C4-2B (cell line): ENCODE data around the gene KCTD5.
"Not testable (repeated sequence)": the region's sequence is repeated elsewhere in the genome, so short reads cannot be mapped to it uniquely, and the experiment has no call there.

ENCODE experiments used
- H3K27ac ChIP-seq: fragments of 450-650 bp; 2 replicates; pipeline ENCODE4 v1.5.1; 2017
- ZFX ChIP-seq: fragments of 450-650 bp; IDR thresholded peaks from 2 replicates; pipeline ENCODE4 v1.6.1; 2017
- TF ChIP-seq, protein P1 (sequence below): fragments of 450-650 bp; conservative IDR thresholded peaks from 2 replicates; pipeline ENCODE4 v1.5.1; 2017; ENCODE audit warnings: mild to moderate bottlenecking

Gene KCTD5, protein sequence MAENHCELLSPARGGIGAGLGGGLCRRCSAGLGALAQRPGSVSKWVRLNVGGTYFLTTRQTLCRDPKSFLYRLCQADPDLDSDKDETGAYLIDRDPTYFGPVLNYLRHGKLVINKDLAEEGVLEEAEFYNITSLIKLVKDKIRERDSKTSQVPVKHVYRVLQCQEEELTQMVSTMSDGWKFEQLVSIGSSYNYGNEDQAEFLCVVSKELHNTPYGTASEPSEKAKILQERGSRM

DNA sequence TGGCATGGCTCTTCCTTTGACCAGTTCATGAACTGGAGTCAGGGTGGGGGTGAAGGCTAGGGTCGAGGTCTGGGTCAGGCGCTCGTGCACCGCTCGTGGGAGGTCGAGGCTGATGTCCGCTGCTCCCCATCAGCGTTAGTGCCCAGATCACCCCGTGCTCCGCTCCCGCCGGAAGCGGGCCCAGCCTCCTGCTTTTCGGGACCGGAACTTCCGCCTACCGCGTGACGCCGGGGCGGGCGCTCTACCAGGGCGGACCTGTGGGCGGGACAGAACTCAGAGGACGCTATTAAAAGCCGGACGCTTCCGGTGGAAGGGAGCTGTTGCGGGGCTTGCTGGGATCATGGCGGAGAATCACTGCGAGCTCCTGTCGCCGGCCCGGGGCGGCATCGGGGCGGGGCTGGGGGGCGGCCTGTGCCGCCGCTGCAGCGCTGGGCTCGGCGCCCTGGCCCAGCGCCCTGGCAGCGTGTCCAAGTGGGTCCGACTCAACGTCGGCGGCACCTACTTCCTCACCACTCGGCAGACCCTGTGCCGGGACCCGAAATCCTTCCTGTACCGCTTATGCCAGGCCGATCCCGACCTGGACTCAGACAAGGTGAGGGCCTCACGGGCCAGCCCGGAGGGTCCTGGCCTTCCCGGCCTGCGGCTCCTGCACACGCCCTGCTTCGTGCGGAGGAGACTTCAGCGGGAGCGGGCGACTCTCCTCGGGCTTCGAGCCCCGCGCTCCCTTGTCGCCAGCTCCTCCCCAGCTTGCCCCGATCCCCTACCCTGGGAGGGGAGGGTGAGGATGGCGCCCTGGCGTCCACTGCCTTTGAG, at the start of gene KCTD5:
Gene KCTD5, plus strand, starts transcription at position 315 of the 813 bp plus-strand sequence. Its CDS starts 26 bp downstream, at position 341.
- H3K27ac ChIP-seq: peak within 1 kb of the TSS; percentile 92
- TF ChIP-seq ZFX: peak; percentile 51; the same call in 1 of the 2 replicates
- TF ChIP-seq, protein P1, sequence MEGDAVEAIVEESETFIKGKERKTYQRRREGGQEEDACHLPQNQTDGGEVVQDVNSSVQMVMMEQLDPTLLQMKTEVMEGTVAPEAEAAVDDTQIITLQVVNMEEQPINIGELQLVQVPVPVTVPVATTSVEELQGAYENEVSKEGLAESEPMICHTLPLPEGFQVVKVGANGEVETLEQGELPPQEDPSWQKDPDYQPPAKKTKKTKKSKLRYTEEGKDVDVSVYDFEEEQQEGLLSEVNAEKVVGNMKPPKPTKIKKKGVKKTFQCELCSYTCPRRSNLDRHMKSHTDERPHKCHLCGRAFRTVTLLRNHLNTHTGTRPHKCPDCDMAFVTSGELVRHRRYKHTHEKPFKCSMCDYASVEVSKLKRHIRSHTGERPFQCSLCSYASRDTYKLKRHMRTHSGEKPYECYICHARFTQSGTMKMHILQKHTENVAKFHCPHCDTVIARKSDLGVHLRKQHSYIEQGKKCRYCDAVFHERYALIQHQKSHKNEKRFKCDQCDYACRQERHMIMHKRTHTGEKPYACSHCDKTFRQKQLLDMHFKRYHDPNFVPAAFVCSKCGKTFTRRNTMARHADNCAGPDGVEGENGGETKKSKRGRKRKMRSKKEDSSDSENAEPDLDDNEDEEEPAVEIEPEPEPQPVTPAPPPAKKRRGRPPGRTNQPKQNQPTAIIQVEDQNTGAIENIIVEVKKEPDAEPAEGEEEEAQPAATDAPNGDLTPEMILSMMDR: no peak

DNA sequence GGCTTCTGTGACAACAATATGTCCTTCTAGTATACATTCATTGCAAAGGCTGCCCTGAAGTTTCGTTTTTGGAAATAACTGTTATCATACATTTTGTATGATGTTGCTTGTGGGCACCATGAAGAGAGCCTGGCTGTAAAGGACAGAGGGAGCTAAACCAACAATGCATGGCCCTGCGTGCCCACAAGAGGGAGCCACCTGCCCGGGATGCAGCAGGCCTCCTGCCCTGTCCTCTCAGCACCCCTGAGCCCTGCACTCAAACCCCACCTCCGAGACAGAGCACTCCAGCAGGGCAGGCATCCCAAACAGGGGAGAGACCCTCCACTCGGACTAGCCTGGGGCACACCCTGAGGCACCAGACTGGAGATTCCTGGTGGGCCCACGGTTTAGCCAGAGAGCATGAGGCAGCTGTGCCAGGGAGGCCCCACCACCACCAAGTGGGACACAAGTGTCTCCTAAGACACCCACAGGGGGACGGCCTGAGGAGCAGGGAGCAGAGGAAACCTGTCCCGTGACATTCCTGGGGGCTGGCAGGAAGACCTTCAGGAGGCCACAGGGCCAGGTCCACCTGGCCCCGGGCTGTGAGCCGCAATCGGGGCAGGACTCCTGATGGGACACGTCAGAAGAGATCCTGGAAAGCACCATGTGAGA, 43.1 kb upstream of the KCTD5 start:
- H3K27ac ChIP-seq: not testable (repeated sequence)

DNA sequence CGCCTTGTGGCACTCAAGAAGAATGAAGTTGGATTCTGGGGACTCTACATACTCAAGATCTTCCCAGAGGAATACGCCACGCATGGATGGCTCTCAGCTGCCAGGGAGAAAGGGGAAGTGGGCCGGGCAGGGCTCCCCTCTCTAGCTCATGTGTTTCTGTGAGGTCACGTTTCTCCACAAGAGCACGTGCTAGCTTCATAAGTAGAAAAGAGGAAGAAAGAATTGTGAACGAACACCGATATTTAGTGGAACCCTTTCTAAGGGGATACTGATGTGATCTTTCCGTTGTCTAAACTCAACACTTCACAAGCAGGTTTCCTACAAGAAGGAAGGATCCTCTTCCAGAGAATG, 42.6 kb upstream of the KCTD5 start:
- H3K27ac ChIP-seq: not testable (repeated sequence)

DNA sequence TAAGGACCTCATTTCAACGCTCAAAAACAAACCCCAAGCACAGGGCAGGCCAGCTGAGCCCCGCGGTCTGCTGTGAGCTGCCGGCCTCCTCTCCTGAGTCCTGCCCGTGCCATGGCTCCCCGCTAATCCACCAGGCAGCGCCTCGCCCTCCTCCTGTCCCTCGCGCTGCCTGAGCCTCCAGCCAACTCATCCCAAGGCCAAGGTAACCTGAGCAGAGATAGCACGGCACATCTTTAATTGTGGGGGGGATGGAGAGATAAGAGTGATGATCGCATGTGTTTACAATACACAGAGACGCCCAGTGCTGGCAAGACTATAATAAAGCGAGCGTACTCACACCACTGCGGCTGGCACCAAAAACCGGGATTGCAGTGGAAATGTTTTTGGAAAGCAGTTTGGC, 39.8 kb upstream of the KCTD5 start:
- not testable (repeated sequence) for H3K27ac ChIP-seq

DNA sequence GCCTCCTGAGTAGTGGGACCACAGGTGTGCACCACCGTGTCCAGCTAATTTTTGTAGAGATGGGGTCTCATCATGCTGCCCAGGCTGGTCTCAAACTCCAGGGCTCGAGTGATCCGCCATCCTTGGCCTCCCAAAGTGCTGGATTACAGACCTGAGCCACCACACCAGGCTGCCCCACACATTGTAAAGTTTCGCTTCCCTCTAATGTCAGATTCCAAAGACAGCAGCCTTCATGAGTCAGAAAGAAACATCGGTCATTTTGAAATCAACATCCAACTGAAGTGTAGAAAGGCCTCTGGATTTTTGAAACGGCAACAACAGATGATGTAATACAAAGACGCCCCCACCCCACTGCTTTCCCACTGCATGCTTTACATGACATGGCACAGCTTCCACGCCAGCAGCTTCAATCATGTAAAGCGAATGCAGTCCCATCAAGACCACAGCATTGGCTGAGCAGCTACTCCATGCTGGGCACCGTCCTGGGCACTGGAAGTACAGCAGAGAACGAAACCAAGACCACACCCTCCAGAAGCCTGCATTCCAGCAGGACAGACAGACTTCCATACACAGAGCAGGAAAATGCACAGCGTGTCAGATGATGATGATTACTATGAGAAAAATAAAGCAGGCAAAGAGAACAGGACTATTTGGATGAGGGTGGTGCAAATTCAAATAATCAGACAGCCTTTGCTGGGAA, 37.4 kb upstream of the KCTD5 start:
- not testable (repeated sequence) for H3K27ac ChIP-seq

DNA sequence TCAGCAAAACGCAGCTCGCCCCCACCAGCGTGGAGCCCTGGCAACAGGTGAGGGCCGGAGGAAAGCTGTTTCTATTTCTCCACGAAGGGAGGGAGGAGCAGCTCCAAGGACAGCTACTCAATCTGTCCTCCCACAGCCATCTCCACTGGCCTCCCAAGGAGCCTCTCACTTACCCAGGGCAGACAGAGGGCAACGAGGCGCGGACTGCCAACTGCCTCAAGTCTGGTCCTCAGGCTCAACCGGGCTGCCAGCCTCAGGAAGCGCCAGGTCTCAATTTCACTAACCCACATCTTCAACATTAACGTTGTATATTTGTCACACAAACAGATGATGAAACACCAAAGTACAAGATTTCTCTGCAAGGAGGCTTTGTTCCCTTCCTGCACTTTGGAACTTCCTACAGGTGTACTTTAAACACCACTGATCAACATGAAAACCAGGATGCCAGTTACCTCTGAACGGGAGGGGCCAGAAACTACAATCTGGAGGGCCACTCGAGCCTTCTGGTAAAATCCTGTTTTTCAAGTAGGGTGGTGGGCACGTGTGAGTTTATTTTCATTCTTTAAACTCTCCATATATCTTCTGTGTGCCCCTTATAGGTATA, 31.0 kb upstream of the KCTD5 start:
- H3K27ac ChIP-seq: not testable (repeated sequence)

DNA sequence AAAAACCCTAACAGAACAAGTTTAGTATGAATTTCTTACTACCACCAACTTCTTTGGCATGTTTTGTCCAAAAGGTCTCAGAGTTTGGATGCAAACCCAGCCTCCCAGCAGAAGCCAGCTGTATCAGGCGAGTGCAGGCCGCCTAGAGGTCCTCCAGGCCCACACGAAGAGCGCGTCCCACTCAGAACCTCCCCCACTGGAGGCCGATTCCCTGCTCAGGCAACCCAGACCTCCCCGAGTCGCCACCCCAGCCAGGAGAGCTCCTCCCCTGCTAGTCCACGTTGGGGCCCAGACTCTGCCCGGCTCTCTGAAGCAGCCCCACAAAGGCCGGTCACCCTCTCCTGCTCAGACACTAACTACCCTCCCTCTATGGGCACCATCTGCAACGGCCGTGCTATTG, 28.4 kb upstream of the KCTD5 start:
- not testable (repeated sequence) for H3K27ac ChIP-seq

DNA sequence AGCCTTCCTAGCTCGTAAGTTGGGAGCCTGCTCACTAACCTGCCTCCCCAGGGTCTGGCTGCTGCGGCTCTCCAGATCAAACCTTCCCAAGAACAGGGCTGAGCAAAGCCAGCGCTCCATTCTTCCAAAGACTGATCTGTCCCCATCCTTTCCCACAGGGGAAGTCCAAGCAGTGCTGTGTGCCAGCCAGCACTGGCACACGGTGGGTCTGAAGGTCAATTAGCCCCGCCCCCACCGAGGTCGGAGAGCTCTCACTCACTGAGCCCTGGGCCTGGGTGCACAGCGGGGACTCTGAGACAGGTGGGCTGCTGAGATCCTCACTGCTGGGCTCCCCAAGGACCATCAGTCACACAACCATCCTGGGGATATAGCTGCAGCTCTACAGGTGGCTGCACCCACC, 27.4 kb upstream of the KCTD5 start:
- H3K27ac ChIP-seq: not testable (repeated sequence)

DNA sequence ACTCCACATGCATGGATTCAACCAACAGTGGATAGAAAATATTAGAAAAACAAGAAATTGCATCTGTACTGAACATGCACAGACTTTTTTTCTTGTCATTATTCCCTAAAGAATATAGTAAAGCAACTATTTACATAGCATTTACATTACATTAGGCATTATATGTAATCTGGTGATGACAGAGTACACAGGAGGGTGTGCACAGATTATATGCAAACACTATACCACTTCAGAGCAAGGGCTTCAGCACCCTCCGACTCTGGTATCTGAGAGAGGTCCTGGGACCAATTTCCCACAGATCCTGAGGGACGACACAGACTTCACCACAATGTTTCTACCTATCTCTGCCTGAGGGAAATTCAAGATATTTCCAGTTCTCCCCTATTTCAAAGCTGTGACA, 25.3 kb upstream of the KCTD5 start:
- TF ChIP-seq ZFX: no peak
- TF ChIP-seq, protein P1: no peak
- no peak overlapping the region for H3K27ac ChIP-seq

DNA sequence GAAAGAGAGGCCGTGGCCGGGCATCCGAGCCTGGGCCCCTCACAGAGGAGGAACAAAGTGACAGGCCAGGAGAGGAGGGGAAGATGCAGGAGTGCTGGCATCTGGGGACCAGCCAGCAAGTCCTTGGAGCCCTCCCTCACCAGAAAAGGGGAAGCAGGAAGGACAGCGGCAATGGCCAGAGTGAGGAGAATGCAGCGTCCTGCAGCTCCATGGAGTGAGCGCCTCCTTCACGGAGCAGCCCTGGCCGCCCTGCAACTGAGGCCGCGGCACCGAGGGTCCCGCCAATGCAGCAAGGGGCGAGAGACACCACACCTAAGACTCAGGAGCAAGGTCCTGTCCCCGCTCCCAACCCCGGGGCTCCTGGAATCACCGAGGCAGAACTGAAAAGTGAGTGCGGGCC, 24.5 kb upstream of the KCTD5 start:
- not testable (repeated sequence) for H3K27ac ChIP-seq

DNA sequence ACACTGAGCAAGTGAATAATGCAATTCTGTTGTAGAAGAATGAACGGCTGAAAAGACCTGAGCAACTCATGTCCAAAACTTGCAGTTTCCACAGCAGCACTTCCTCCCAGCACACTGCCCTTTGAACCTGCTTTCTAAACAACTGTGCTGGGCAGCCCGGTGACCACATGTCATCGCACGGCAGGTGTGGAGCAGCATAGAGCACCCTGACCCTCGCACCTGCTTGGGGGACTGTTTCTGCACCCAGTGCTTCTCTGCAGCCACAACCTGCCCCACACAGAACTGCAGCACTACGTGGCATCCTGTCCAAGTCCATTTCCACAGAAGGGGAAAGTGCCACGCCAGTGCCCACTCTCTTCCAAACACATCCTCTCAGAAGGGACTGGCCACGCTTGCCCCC, 22.8 kb upstream of the KCTD5 start:
- not testable (repeated sequence) for H3K27ac ChIP-seq

DNA sequence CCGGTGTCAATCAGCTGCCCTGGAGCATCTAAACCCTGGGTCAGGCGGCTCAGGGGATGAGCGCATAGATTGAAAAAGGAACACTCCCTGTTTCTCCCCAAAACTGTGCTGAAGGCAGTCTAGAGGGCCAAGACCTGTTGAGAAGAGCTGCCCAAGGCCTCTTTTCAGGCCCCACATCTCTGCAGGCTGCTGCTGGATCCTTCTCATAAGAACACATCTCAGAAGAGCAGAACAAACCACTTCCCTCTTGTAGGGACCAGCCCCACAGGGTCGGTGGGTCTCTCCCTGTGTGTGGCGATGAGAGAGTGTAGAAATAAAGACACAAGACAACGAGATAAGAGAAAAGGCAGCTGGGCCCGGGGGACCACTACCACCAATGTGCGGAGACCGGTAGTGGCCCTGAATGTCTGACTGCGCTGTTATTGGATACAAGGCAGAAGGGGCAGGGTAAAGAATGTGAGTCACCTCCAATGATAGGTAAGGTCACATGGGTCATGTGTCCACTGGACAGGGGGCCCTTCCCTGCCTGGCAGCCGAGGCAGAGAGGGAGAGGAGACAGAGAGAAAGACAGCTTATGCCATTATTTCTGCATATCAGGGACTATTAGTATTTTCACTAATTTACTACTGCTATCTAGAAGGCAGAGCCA, 22.2 kb upstream of the KCTD5 start:
- H3K27ac ChIP-seq: not testable (repeated sequence)
